ENCODE results near the gene SPTBN1.

The SPTBN1 gene

DNA sequence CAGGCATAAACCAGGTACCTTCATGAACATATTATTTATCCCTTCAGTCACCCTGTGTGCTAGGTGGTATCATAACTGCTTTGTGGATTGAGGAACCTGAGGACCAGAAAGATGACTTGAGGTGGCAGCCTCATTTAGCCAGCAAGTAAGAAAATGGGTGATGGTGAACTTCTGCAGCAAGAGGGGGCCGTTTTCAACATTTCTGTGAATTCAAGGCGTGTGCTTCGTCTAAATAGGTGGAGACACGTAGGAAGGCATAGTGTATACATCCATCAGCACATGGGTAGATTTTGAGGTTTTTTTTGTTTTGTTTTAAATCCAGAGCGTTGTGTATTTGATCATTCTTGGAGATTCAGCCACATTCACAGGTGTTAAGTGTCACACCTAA, 118.7 kb downstream of the SPTBN1 start:
- TF ChIP-seq, protein P1, sequence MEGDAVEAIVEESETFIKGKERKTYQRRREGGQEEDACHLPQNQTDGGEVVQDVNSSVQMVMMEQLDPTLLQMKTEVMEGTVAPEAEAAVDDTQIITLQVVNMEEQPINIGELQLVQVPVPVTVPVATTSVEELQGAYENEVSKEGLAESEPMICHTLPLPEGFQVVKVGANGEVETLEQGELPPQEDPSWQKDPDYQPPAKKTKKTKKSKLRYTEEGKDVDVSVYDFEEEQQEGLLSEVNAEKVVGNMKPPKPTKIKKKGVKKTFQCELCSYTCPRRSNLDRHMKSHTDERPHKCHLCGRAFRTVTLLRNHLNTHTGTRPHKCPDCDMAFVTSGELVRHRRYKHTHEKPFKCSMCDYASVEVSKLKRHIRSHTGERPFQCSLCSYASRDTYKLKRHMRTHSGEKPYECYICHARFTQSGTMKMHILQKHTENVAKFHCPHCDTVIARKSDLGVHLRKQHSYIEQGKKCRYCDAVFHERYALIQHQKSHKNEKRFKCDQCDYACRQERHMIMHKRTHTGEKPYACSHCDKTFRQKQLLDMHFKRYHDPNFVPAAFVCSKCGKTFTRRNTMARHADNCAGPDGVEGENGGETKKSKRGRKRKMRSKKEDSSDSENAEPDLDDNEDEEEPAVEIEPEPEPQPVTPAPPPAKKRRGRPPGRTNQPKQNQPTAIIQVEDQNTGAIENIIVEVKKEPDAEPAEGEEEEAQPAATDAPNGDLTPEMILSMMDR (conservative IDR thresholded peaks at IDR 0.05; ENCODE audit: control insufficient read depth, insufficient read depth, low read depth, low read length): no peak

DNA sequence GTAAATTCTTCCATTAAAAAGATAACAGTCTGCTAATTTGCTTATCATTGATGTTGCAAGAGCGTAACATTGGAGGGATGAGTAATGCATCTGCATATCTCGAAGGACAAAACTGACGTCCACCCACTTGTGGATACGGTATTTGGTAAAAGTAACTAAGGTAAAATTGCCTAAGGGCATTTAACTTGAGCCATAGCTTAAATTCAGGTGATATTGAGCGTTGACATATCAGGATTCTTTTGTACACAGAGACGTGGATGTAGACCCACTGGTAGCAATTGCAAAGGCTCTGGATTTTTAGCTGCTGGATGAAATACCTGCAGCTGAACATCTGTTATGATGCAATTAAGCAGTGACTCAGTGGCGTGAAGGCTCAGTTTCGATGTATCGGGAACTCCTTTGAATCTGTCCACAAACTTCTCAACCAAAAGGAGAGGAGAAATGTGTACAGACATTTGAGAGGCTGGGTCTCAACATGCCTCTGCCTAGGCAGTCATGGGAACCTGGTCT, 119.3 kb downstream of the SPTBN1 start:
- TF ChIP-seq, protein P1 (conservative IDR thresholded peaks at IDR 0.05; ENCODE audit: control insufficient read depth, insufficient read depth, low read depth, low read length): no peak
- H3K4me3 ChIP-seq (ENCODE audit: control insufficient read depth, low read depth, low read length): no peak overlapping the region
- DNase-seq (ENCODE audit: low read depth): peak; percentile 78

More for the DNA sequence above, 118.7 kb downstream of the SPTBN1 start:
- H3K4me3 ChIP-seq (ENCODE audit: control insufficient read depth, low read depth, low read length): no peak overlapping the region
- DNase-seq (ENCODE audit: low read depth): no peak

DNA sequence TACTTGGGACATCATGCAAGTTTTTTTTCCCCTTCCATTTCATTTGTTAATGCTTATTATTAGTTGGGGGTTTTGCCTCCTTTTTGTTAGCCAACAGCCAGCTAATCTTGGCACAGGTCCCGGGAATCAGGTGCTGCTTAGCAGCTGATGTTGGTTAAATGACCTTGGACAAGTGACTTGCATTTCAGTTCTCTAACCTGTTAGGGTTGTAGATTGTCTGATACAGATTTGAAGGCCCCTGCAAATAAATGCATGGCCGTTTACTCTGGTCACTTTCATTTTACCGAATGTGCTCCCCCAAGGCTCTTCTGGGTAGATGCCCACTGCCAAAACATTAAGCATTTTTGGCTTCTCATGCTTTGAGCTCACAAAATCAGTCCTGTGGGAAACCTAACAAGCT, 120.9 kb downstream of the SPTBN1 start:
- no peak for DNase-seq (ENCODE audit: low read depth)
- TF ChIP-seq, protein P1 (conservative IDR thresholded peaks at IDR 0.05; ENCODE audit: control insufficient read depth, insufficient read depth, low read depth, low read length): no peak
- H3K4me3 ChIP-seq (ENCODE audit: control insufficient read depth, low read depth, low read length): no peak overlapping the region

DNA sequence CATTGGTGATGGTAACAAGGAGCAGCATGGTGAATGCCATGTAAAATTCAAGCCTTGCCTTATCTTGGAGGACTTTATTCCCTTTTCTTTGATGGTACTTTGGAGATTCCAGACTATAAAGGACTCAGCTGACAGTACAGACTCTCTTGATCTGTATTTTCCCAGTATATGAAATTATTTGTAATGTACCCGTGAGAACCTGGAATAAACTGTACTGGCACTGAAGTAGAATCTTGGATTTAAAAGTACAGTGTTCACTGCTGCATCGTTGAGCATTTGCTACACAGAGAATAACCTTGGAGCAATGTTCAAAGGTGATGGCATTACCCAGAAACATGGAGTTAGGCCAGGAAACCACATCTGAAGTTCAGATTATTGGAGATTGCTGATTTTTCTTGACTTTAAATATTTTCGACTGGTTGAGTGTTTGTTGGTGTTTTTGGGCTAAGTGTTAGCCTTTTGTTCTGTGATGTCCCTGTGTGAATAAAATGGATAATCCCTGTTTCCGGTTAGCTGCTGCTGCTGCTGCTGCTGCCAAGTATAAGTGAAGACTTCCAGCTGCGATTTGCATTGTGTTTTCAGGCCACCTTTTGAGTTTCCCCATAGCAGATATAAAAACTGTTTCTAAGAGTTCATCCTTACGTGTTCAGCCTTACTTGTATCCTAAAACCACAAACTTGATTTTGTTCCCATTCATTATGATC, 122.0 kb downstream of the SPTBN1 start:
- no peak overlapping the region for H3K4me3 ChIP-seq (ENCODE audit: control insufficient read depth, low read depth, low read length)
- no peak for DNase-seq (ENCODE audit: low read depth)
- TF ChIP-seq, protein P1 (conservative IDR thresholded peaks at IDR 0.05; ENCODE audit: control insufficient read depth, insufficient read depth, low read depth, low read length): no peak

DNA sequence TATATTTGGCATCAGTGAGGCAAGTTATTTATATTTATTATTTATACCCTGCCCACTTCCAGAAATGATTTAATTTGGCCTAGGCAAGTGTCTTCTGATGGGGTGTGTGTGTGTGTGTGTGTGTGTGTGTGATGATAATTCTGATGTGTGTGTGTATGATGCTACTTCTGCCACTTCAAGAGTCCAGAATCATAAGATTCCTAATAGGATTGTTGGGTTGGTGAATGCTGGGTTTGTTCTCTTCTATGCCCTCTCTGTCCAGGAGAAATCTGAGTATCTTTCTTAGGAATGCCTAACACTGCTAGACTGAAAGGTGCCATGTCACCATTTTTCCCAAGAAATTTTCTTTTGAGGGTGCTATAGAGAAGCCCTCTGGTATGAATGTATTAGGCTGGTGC, 122.5 kb downstream of the SPTBN1 start:
- H3K4me3 ChIP-seq (ENCODE audit: control insufficient read depth, low read depth, low read length): no peak overlapping the region
- DNase-seq (ENCODE audit: low read depth): no peak
- TF ChIP-seq, protein P1 (conservative IDR thresholded peaks at IDR 0.05; ENCODE audit: control insufficient read depth, insufficient read depth, low read depth, low read length): no peak

DNA sequence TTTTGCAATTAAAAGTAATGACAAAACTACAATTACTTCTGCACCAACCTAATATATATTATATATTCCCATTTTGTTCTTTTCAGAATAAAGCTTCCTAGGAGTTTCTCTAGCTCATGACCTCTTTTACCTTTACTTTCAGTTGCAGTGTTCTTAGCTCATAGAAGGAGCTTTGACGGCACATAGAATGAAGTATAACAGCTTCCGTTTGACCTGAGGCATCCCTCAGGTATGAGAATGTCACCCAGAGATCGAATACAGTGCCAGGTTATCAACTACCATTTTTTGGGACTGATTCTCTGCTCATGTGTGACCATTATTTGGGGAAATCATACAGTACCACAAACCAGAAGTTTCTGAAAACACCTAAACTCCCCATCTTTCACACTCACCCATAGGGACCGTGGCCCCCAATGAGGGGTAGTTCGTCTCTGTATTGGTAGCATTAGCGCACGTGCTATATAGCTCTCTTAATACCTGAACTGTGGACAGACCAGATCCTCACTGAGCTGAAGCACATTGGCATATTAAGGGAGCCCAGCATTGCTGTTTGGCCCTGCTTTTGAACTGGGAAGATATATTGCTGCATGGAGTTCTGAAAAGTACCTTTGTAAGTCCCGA, 123.0 kb downstream of the SPTBN1 start:
- TF ChIP-seq, protein P1 (conservative IDR thresholded peaks at IDR 0.05; ENCODE audit: control insufficient read depth, insufficient read depth, low read depth, low read length): no peak
- H3K4me3 ChIP-seq (ENCODE audit: control insufficient read depth, low read depth, low read length): no peak overlapping the region
- DNase-seq (ENCODE audit: low read depth): no peak
